Uterus (tissue), 2 donors: ENCODE measurements around the gene CCDC38.

Experiments used
- POLR2A ChIP-seq, 2 donors: fragments of 450-650 bp; IDR thresholded peaks; one replicate each; pipeline ENCODE4 v1.6.1; 2016; ENCODE audit warnings: antibody characterized with exemption in 2 of 2, mild to moderate bottlenecking in 1 of 2, moderate library complexity in 1 of 2
- TF ChIP-seq, protein P1 (sequence below), 4 experiments: fragments of 200-600 bp in 2 of 4; fragments of 450-650 bp in 2 of 4; sonication (generic) in 2 of 4; IDR thresholded peaks; one replicate each; pipeline ENCODE4 v1.5.1; 2016 to 2019; ENCODE audit warnings: antibody characterized with exemption in 4 of 4, mild to moderate bottlenecking in 2 of 4, moderate library complexity in 1 of 4

DNA sequence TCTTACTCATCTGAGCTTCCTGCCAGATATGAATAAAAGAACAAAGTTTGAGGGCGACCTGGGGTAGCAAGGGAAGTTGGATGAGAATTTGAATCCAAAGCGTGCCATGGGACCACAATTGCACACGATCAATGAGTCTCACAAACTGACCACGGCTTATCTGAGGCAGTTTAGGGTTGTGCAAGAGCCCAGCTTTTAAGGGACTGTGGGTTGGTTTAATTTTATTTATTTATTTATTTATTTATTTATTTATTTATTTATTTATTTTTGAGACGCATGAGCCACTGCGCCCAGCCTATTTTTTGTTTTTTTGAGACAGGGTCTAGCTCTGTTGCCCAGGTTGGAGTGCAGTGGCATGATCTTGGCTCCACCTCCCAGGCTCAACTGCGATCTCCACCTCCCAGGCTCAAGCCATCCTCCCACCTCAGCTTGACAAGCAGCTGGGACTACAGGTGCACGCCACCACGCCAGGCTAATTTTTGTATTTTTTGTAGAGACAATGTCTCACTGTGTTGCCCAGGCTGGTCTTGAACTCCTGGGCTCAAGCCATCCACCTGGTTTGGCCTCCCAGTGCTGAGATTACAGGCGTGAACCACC, 1.8 kb upstream of the CCDC38 start:
- TF ChIP-seq, protein P1, sequence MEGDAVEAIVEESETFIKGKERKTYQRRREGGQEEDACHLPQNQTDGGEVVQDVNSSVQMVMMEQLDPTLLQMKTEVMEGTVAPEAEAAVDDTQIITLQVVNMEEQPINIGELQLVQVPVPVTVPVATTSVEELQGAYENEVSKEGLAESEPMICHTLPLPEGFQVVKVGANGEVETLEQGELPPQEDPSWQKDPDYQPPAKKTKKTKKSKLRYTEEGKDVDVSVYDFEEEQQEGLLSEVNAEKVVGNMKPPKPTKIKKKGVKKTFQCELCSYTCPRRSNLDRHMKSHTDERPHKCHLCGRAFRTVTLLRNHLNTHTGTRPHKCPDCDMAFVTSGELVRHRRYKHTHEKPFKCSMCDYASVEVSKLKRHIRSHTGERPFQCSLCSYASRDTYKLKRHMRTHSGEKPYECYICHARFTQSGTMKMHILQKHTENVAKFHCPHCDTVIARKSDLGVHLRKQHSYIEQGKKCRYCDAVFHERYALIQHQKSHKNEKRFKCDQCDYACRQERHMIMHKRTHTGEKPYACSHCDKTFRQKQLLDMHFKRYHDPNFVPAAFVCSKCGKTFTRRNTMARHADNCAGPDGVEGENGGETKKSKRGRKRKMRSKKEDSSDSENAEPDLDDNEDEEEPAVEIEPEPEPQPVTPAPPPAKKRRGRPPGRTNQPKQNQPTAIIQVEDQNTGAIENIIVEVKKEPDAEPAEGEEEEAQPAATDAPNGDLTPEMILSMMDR (IDR thresholded peaks at IDR 0.05) = no peak
- TF ChIP-seq POLR2A (IDR thresholded peaks at IDR 0.05) = no peak
